Transverse colon (tissue), 4 donors: Measurements from ENCODE around the gene IGSF9B.

ENCODE experiments used
- POLR2A ChIP-seq: fragments of 450-650 bp; IDR thresholded peaks from one replicate; pipeline ENCODE4 v1.6.1; 2016; ENCODE audit warnings: antibody characterized with exemption, mild to moderate bottlenecking, moderate library complexity
- POLR2AphosphoS5 ChIP-seq, 3 donors: sonication (generic); formaldehyde crosslinking; IDR thresholded peaks; one replicate each; pipeline ENCODE4 v1.6.1; 2016; ENCODE audit warnings: antibody characterized with exemption in 3 of 3
- TF ChIP-seq, protein P1 (sequence below), 5 experiments: fragments of 200-600 bp in 3 of 5; fragments of 450-650 bp in 2 of 5; sonication (generic) in 3 of 5; IDR thresholded peaks; 1 replicate in 2 of 5; 2 replicates in 3 of 5; pipeline ENCODE4 v1.5.1; 2016 to 2017; ENCODE audit warnings: antibody characterized with exemption in 5 of 5, inconsistent platforms in 3 of 5, mild to moderate bottlenecking in 2 of 5, moderate library complexity in 1 of 5

DNA sequence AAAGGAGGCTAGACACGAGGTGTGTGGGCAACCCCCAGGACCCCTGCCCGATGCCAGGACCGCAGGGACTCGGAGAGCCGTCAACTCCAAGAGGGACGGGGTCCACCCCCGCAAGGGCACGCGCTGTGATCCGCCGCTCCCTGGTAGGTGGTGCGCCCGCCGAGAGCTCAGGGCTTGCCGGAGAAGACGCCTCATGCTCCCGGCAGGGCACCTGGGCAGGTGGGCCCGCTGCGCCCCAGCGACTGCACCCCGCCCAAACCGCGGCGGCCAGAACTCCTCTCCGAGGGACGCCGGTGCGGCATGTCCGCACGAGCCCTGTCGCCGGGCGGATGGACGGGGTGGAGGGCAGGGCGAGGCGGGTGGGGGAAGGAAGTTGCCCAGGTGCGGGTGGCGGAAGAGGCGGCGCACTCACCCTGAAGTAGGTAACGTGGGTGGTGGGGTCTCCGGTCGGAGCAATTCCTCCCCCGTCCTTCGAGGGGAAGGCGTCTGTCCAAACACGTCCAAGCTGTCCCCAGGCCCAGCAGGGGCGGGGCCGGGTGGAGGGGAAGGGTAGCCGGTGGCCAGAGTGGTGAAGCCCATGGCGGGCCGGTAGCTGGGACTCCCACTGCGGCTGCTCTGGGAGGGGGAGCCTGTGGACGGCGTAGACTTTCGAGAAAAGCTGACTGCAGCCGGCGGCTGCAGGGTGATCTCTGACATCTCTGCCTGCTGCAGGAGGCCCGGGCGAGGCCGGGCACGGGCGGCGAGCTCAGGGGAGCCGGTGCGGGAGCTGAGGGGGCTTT is 37.2 kb downstream of the IGSF9B start:
- TF ChIP-seq, protein P1, sequence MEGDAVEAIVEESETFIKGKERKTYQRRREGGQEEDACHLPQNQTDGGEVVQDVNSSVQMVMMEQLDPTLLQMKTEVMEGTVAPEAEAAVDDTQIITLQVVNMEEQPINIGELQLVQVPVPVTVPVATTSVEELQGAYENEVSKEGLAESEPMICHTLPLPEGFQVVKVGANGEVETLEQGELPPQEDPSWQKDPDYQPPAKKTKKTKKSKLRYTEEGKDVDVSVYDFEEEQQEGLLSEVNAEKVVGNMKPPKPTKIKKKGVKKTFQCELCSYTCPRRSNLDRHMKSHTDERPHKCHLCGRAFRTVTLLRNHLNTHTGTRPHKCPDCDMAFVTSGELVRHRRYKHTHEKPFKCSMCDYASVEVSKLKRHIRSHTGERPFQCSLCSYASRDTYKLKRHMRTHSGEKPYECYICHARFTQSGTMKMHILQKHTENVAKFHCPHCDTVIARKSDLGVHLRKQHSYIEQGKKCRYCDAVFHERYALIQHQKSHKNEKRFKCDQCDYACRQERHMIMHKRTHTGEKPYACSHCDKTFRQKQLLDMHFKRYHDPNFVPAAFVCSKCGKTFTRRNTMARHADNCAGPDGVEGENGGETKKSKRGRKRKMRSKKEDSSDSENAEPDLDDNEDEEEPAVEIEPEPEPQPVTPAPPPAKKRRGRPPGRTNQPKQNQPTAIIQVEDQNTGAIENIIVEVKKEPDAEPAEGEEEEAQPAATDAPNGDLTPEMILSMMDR (IDR thresholded peaks at IDR 0.05), result no peak
- TF ChIP-seq POLR2A (no peak), POLR2AphosphoS5 (IDR thresholded peaks at IDR 0.05) (no peak)
